ENCODE data around the gene GPATCH4.
A peak's percentile ranks its signal among the peaks of the same experiment; 100 is the strongest.
"Not testable (repeated sequence)": the region's sequence is repeated elsewhere in the genome, so short reads cannot be mapped to it uniquely, and the experiment has no call there.

GPATCH4 gene

GRCh38 chr1:156629823-156630449 lies 28.7 kb upstream of the GPATCH4 start:
- no peak for DNase-seq (ENCODE audit: low read depth, low spot score)
- no peak overlapping the region for H3K4me3 ChIP-seq (ENCODE audit: low read length)

DNA sequence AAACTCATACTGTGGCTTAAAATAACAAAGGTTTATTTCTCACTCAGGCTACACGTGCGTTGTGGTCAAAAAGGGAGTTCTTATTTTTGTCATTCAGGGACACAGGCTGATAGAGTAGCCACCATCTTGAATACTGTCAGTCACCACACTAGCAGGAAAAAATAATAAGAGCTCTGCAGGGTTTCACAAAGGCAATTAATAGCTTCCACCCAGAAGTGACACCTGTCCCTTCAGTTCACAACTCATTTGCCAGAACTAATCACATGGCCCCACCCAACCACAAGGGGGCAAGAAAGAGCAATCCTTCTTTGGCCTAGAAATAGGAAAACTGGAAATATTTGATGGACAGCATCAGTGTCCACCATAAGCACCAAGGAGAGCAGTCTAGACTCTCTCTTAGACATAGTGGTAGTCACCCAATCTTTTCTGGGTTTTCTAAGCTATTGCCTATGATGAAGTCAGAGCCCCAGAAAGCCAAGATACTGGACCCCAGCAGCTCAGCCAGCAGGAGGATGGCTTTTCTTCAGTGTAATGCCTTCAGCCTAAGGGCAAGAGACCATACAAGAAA lies 26.1 kb upstream of the GPATCH4 start:
- no peak overlapping the region for H3K4me3 ChIP-seq (ENCODE audit: low read length)
- no peak for DNase-seq (ENCODE audit: low read depth, low spot score)

DNA sequence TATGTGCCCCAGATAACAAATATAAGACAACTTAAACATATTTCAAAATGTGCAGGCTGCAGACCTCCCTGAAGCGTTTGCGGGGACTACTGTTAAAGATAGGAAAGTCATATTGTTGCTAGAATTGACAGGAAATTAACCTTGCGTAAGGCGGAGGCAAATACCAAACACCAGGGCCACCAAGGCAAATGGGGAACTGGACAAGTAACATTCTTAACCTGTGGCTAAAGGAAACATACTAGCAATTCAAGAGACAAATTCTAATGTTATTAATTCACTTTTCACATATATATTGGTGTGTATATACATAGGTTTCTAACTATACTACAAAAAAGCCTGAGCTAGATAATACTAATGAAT lies 24.8 kb upstream of the GPATCH4 start:
- H3K4me3 ChIP-seq (ENCODE audit: low read length), result no peak overlapping the region
- no peak for DNase-seq (ENCODE audit: low read depth, low spot score)

- no peak overlapping the region for H3K4me3 ChIP-seq (ENCODE audit: low read length)
- DNase-seq (ENCODE audit: low read depth, low spot score), result peak; percentile 39
Measured at GRCh38 chr1:156625436-156626078, 24.3 kb upstream of the GPATCH4 start.

- H3K4me3 ChIP-seq (ENCODE audit: low read length), result peak overlapping the region; percentile 33; the same call in 1 of the 2 replicates
Measured at GRCh38 chr1:156624814-156625435, 23.6 kb upstream of the GPATCH4 start.

GRCh38 chr1:156623946-156624813 lies 22.9 kb upstream of the GPATCH4 start:
- no peak for DNase-seq (ENCODE audit: low read depth, low spot score)
- peak overlapping the region; percentile 33 for H3K4me3 ChIP-seq (ENCODE audit: low read length)

More at GRCh38 chr1:156624814-156625435, 23.6 kb upstream of the GPATCH4 start:
- no peak for DNase-seq (ENCODE audit: low read depth, low spot score)

GRCh38 chr1:156622581-156623297 lies 21.5 kb upstream of the GPATCH4 start:
- DNase-seq (ENCODE audit: low read depth, low spot score), result no peak
- no peak overlapping the region for H3K4me3 ChIP-seq (ENCODE audit: low read length)

GRCh38 chr1:156619582-156619955 lies 18.3 kb upstream of the GPATCH4 start:
- no peak overlapping the region for H3K4me3 ChIP-seq (ENCODE audit: low read length)
- DNase-seq (ENCODE audit: low read depth, low spot score), result no peak

DNA sequence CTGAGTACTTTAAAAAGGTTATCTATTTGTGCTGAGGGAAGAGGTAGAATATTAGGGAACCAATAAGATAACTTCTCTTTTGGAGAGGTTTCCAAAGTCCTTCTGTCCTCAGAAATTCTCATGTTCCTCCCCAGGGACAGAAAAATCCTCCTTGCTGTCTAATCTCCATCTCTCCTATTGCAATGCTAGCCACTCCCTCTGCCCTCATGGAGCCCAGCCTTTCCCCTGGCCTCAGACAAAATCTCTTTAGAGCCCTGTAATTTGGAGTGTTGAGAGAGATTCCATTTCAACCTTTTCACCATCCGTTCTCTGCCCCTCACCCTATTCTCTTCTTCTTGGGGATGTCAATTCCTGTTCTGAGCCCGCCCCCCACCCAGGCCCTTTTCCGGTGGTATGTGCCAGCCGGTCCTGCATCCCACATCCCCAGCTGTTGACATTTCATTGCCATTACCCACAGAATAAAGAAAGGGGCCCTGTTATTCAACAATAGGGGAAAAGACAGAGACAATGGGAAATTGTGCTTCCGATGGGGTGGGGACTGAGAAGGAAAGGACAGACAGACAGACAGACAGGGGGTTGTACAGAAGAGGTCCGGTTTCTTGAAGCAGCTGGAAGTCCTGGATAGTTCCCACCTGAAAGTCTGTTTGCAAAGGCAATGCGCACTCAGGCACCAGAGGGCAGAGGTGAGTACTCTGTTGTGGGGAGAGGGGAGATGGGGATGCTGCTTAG lies 17.7 kb upstream of the GPATCH4 start, which contains the start of gene HAPLN2:
TSS of gene HAPLN2 (plus strand) at position 563 of the 729 bp plus-strand sequence. CDS start 4,076 bp downstream, outside the sequence.
- H3K4me3 ChIP-seq (ENCODE audit: low read length), result no peak within 1 kb of the TSS
- DNase-seq (ENCODE audit: low read depth, low spot score), result no peak

GRCh38 chr1:156616463-156616862 lies 15.2 kb upstream of the GPATCH4 start:
- H3K4me3 ChIP-seq (ENCODE audit: low read length), result no peak overlapping the region
- DNase-seq (ENCODE audit: low read depth, low spot score), result no peak

DNA sequence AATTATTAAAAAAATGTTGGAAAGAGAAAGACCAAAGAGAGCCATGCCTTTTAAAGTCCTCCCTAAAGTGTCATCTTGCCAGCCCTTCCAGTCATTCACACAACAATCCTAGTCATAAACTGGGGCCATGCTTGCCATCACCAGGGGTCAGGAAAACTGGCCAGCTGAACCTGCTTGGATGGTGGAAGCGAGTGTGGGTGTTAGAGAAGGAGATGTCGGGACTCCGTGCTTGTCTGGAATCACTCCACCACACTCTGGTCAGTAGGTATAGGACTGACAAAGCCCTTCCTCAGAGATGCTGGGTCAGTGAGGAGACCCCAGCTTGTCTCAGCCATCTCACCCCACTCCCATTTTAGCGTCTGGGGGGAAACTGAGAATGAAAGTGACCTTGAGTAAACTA lies 14.7 kb upstream of the GPATCH4 start:
- no peak for DNase-seq (ENCODE audit: low read depth, low spot score)
- H3K4me3 ChIP-seq (ENCODE audit: low read length), result no peak overlapping the region

DNA sequence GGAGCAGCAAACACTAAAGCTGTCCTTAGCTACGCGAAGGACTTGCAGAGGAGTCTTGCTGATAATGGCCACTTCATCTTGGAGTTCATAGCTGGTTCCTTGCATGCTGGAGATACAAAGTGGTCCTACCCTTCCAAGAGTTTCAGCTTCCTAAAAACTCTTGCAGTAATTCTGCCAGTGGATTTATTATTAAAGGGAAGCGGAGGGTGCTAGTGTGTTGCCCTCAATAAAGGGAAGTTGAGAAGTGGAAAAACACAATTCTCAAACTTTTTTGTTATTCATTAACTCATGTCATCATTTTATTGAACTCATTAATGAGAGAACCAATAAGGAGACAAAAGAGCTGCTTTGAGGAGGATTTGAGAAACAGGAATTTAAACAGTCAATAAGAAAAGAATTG lies 11.4 kb upstream of the GPATCH4 start:
- H3K4me3 ChIP-seq (ENCODE audit: low read length), result no peak overlapping the region
- no peak for DNase-seq (ENCODE audit: low read depth, low spot score)

DNA sequence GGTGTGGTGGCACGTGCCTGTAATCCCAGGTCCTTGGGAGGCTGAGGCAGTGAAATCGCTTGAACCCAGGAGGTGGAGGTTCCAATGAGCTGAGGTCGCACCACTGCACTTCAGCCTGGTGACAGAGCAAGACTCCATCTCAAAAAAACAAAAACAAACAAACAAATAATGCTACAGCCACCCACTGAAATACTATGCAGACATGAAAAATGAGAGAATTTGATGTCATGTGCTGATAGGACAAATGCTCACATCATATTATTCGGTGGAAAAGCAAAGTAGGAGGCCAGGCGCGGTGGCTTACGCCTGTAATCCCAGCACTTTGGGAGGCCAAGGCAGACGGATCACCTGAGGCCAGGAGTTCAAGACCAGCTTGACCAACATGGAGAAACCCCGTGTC lies 8.8 kb upstream of the GPATCH4 start:
- DNase-seq (ENCODE audit: low read depth, low spot score); H3K4me3 ChIP-seq (ENCODE audit: low read length): not testable (repeated sequence)

GRCh38 chr1:156608981-156609380 lies 7.7 kb upstream of the GPATCH4 start:
- H3K4me3 ChIP-seq (ENCODE audit: low read length), result no peak overlapping the region
- DNase-seq (ENCODE audit: low read depth, low spot score), result no peak

DNA sequence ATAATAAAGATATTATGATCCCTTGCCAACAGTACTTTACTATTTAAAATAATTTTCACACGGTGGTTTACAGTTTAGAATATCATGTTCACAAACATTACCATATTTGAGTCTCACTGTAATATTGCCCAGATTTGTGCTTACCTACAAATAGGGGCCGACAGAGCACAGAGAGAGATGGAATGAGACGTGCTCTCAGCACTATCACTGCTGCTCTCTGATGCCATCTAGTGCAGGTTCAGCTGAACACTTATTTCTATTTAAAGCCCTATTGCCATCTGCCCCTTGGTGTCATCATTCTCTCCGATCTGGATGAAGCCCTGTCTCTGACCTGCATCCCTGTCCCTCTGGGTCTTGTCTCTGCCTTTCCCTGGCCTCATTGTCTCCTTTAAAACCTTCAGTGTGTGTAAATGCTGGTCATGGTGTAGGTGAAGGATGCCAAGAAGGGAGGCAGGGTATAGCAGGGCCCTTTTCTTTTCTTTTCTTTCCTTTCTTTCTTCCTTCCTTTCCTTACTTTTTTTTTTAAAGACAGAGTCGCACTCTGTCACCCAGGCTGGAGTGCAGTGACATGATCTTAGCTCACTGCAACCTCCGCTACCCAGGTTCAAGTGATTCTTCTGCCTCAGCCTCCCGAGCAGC lies 6.9 kb upstream of the GPATCH4 start:
- DNase-seq (ENCODE audit: low read depth, low spot score), result peak; percentile 82

DNA sequence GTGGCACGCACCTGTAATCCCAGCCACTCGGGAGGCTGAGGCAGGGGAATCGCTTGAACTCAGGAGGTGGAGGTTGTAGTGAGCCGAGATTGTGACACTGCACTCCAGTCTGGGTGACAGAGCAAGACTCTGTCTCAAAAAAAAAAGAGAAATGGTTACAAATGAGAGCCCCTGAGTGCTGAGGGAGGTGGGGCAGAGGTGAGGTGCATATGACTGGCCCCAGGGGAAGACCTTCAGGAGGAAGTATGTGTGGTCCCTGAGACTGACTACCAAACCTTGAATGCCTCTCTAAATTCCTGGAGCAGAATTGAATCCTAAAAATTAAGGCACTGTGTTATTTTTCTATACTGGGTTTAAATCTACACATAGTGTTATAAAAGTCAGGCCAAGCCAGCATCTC lies 6.1 kb upstream of the GPATCH4 start:
- not testable (repeated sequence) for DNase-seq (ENCODE audit: low read depth, low spot score); H3K4me3 ChIP-seq (ENCODE audit: low read length)

More for the DNA sequence above, 6.9 kb upstream of the GPATCH4 start:
- H3K4me3 ChIP-seq (ENCODE audit: low read length), result no peak overlapping the region

GRCh38 chr1:156602557-156602993 lies 1.3 kb upstream of the GPATCH4 start:
- no peak overlapping the region for H3K4me3 ChIP-seq (ENCODE audit: low read length)
- DNase-seq (ENCODE audit: low read depth, low spot score), result no peak

GRCh38 chr1:156601892-156602291 lies 613 bp upstream of the GPATCH4 start:
- DNase-seq (ENCODE audit: low read depth, low spot score), result no peak
- peak overlapping the region; percentile 78 for H3K4me3 ChIP-seq (ENCODE audit: low read length)
